ENCODE results near the gene SYT5. TPM values are rescaled to one million over a fixed set of nuclear protein-coding genes. Genes with fewer than 3 reads are reported as not detected.

Gene SYT5
- total and polyA plus RNA-seq, 4 donors: 0.06 to 0.40 (median 0.33) TPM; not detected in 1

- H3K4me1 ChIP-seq (ENCODE audit: control insufficient read depth in 5 of 5, insufficient read depth in 5 of 5, low read length in 5 of 5): peaks cover 0 to 7% (median 5%) of the 10 kb centered on the region in 5 donors
- WGBS, 2 donors: 68 to 70% methylated on average over 4 of the region's 4 CpGs
- TF ChIP-seq CTCF (IDR thresholded peaks at IDR 0.05; ENCODE audit: control extremely low read depth, extremely low read depth): no peak
- H3K27ac ChIP-seq (ENCODE audit: low read depth in 1 of 2, low read length in 1 of 2): no peak overlapping the region
- peaks cover 6 to 53% (median 44%) of the 10 kb centered on the region in 3 donors for H3K27me3 ChIP-seq (ENCODE audit: control insufficient read depth in 3 of 3, insufficient read depth in 3 of 3, low read length in 2 of 3)
- no peak overlapping the region for H3K9ac ChIP-seq (ENCODE audit: insufficient read depth in 1 of 2, low read length in 2 of 2)
- H3K36me3 ChIP-seq (ENCODE audit: control insufficient read depth in 4 of 4, insufficient read depth in 4 of 4, low read length in 4 of 4): no peaks in the 10 kb centered on the region
- no peak overlapping the region for H3K4me3 ChIP-seq
- DNase-seq: no peak
- no peak for ATAC-seq (ENCODE audit: insufficient read depth, low FRiP score)
- H3K9me3 ChIP-seq (ENCODE audit: control insufficient read depth in 4 of 4, insufficient read depth in 3 of 4, low read length in 3 of 4): peaks cover 0 to 2% (median under 1%) of the 10 kb centered on the region in 4 donors
Measured at GRCh38 chr19:55169136-55169535, 11.0 kb downstream of the SYT5 start.

GRCh38 chr19:55166530-55167268 is 13.4 kb downstream of the SYT5 start, which contains the start of gene DNAAF3:
Gene DNAAF3, minus strand, starts transcription at chr19:55166613. Its CDS starts 200 bp downstream, at chr19:55166413.
- H3K9ac ChIP-seq (ENCODE audit: insufficient read depth in 1 of 2, low read length in 2 of 2): no peak within 1 kb of the TSS
- peaks cover 0 to 2% (median 0%) of the 10 kb centered on the region in 4 donors for H3K9me3 ChIP-seq (ENCODE audit: control insufficient read depth in 4 of 4, insufficient read depth in 3 of 4, low read length in 3 of 4)
- no peaks in the 10 kb centered on the region for H3K36me3 ChIP-seq (ENCODE audit: control insufficient read depth in 4 of 4, insufficient read depth in 4 of 4, low read length in 4 of 4)
- H3K27ac ChIP-seq (ENCODE audit: low read depth in 1 of 2, low read length in 1 of 2): peak within 1 kb of the TSS in 1 of 2 donors; percentile 50
- WGBS, 2 donors: 1 to 2% methylated on average over 33 of the region's 33 CpGs
- peaks cover 6 to 46% (median 39%) of the 10 kb centered on the region in 3 donors for H3K27me3 ChIP-seq (ENCODE audit: control insufficient read depth in 3 of 3, insufficient read depth in 3 of 3, low read length in 2 of 3)
- H3K4me1 ChIP-seq (ENCODE audit: control insufficient read depth in 5 of 5, insufficient read depth in 5 of 5, low read length in 5 of 5): peaks cover 0 to 7% (median 0%) of the 10 kb centered on the region in 5 donors
- no peak for TF ChIP-seq CTCF (IDR thresholded peaks at IDR 0.05; ENCODE audit: control extremely low read depth, extremely low read depth)
- ATAC-seq (ENCODE audit: insufficient read depth, low FRiP score) (peak; percentile 98), DNase-seq (peak; percentile 85 to 92 (median 90))
- no peak within 1 kb of the TSS for H3K4me3 ChIP-seq

GRCh38 chr19:55165952-55166529 is 14.0 kb downstream of the SYT5 start:
- Histone ChIP-seq H3K9ac (ENCODE audit: insufficient read depth in 1 of 2, low read length in 2 of 2) (no peak overlapping the region), H3K4me3 (no peak overlapping the region)

More at GRCh38 chr19:55165952-55166529, 14.0 kb downstream of the SYT5 start:
- no peak for TF ChIP-seq CTCF (IDR thresholded peaks at IDR 0.05; ENCODE audit: control extremely low read depth, extremely low read depth)
- Histone ChIP-seq H3K9me3 (ENCODE audit: control insufficient read depth in 4 of 4, insufficient read depth in 3 of 4, low read length in 3 of 4) (peaks cover 0 to 2% (median 0%) of the 10 kb centered on the region in 4 donors), H3K36me3 (ENCODE audit: control insufficient read depth in 4 of 4, insufficient read depth in 4 of 4, low read length in 4 of 4) (no peaks in the 10 kb centered on the region), H3K4me1 (ENCODE audit: control insufficient read depth in 5 of 5, insufficient read depth in 5 of 5, low read length in 5 of 5) (peaks cover 0 to 7% (median 0%) of the 10 kb centered on the region in 5 donors), H3K27me3 (ENCODE audit: control insufficient read depth in 3 of 3, insufficient read depth in 3 of 3, low read length in 2 of 3) (peaks cover 10 to 46% (median 38%) of the 10 kb centered on the region in 3 donors), H3K27ac (ENCODE audit: low read depth in 1 of 2, low read length in 1 of 2) (peak overlapping the region in 1 of 2 donors; percentile 50)
- DNase-seq: peak; percentile 40 to 54 (median 47)
- 1 to 2% methylated on average over 27 to 34 of the region's 34 CpGs for WGBS, 2 donors
- peak; percentile 70 for ATAC-seq (ENCODE audit: insufficient read depth, low FRiP score)

Measured in lung (tissue), 12 donors.